Cardiac ventricle fibroblast (primary cell): ENCODE data around the gene ZNF679. TPM values are rescaled to one million over a fixed set of nuclear protein-coding genes. Genes with fewer than 3 reads are reported as not detected.

ENCODE experiments used
- total RNA-seq: library from RNA; depleted of rRNA; stranded (reverse); fragments of >200 nt; gene quantifications from 2 replicates; pipeline ENCODE4 v1.2.3, GENCODE V29; 2015

The ZNF679 gene
- total RNA-seq = not detected in 2 replicates

GRCh38 chr7:64228174-64228573 lies at the start of gene ZNF679:
Gene ZNF679 (plus strand): TSS chr7:64228474. CDS start chr7:64249118, 20,644 bp downstream.

GRCh38 chr7:64206903-64207302 lies 21.4 kb upstream of the ZNF679 start, which contains the start of gene ZNF735:
Gene ZNF735 (plus strand): TSS chr7:64207203. CDS start chr7:64207203, 0 bp downstream.

DNA sequence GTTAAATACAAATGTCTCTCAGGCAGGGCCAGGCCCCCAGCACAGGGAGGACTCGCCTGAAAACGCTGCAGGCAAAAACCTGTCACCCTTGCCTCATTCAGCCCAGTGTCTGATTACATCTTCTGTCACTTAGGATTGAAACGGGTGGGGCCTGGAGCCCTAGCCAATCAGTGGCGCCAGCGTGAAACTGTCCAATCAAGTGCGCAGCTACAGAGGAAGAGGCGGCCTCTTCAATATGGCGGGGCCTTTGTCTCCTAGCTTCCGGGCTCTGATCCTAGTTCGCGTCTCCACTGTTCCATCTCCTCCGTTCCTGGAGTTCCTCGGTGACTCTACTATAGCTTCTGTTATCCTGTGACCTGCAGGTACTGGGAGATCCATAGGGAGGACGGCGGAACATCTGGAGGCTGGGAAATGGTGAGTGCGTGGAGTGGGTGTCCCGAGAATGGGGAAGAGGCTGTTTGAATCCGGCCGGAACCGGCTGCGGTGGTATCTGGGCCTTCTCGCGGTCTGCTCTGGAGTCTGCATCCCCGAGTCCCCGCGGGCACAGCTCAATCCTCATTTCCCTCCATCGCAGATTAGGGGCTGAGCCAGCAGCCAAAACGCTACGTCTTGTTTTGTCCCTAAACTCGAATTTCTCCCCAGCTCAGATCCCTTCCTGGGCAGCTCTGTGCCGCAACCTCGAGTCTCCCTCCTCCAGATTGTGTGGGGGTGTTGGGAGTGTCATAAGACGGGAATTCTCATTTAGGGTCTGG lies 85.6 kb downstream of the ZNF679 start, which contains the start of gene ZNF736:
Gene ZNF736, plus strand, starts transcription at position 222 of the 752 bp plus-strand sequence. Its CDS starts 190 bp downstream, at position 412.

Other genes starting within 250 kb of the ZNF679 start
- not detected in 2 replicates for gene ZNF722, start 229.6 kb upstream of the ZNF679 start, total RNA-seq
- 0.20 and 0.44 TPM in 2 replicates for gene ZNF727, start 183.0 kb upstream of the ZNF679 start, total RNA-seq
- gene ZNF735, start 21.3 kb upstream of the ZNF679 start, total RNA-seq = not detected in 2 replicates
- gene ZNF736, start 85.5 kb downstream of the ZNF679 start, total RNA-seq = 4.6 and 4.8 TPM in 2 replicates